Mesothelial cell of epicardium (in vitro differentiated cells): ENCODE data around the gene ORMDL1. TPM values are rescaled to one million over a fixed set of nuclear protein-coding genes. Genes with fewer than 3 reads are reported as not detected.
"Not testable (repeated sequence)": the region's sequence is repeated elsewhere in the genome, so short reads cannot be mapped to it uniquely, and the experiment has no call there.

Experiments
- DNase-seq, 2 experiments: peaks; one replicate each; pipeline ENCODE4 v3.0.0; 2021; ENCODE audit warnings: low spot score in 2 of 2; ENCODE audit not compliant: unreplicated experiment in 2 of 2
- H3K27ac Mint-ChIP-seq: 2 replicates; pipeline ENCODE4 v1.8.0; 2021; ENCODE audit warnings: mixed read lengths
- H3K27me3 Mint-ChIP-seq: 2 replicates; pipeline ENCODE4 v1.8.0; 2021; ENCODE audit warnings: low read depth, mixed read lengths
- H3K36me3 Mint-ChIP-seq: 2 replicates; pipeline ENCODE4 v1.8.0; 2021; ENCODE audit warnings: mixed read lengths
- H3K4me1 Mint-ChIP-seq: 2 replicates; pipeline ENCODE4 v1.8.0; 2021; ENCODE audit warnings: mixed read lengths
- H3K4me3 Mint-ChIP-seq: 2 replicates; pipeline ENCODE4 v1.8.0; 2021; ENCODE audit warnings: mild to moderate bottlenecking, moderate library complexity, mixed read lengths
- H3K9me3 Mint-ChIP-seq: 2 replicates; pipeline ENCODE4 v1.8.0; 2021; ENCODE audit warnings: mixed read lengths
- CTCF ChIP-seq: fragments of 200-600 bp; sonication (generic); IDR thresholded peaks from one replicate; pipeline ENCODE4 v1.5.0; 2021; ENCODE audit warnings: antibody characterized with exemption; ENCODE audit not compliant: unreplicated experiment
- total RNA-seq: library from RNA; stranded (reverse); gene quantifications from 3 replicates; pipeline ENCODE4 v1.2.1, GENCODE V29; 2021

Gene ORMDL1
- total RNA-seq, 1 donor from 2014 or later: 84.7 TPM

- Mint-ChIP-seq H3K9me3 (no peaks in the 10 kb centered on the region), H3K4me3 (peak overlapping the region; percentile 94), H3K36me3 (peaks cover 16% of the 10 kb centered on the region), H3K27me3 (no peaks in the 10 kb centered on the region), H3K4me1 (peaks cover 13% of the 10 kb centered on the region), H3K27ac (no peak overlapping the region)
- no peak for TF ChIP-seq CTCF
- DNase-seq: no peak
These were observed 20.1 kb downstream of the ORMDL1 start for GRCh38 chr2:189763908-189764661.

GRCh38 chr2:189762551-189763298, 21.4 kb downstream of the ORMDL1 start, which contains the start of gene OSGEPL1:
Gene OSGEPL1, minus strand, starts transcription at chr2:189762792. Its CDS starts 1,152 bp downstream, at chr2:189761640.
- TF ChIP-seq CTCF: no peak
- Mint-ChIP-seq H3K4me1 (peaks cover 13% of the 10 kb centered on the region), H3K27ac (peak within 1 kb of the TSS; percentile 97), H3K27me3 (no peaks in the 10 kb centered on the region), H3K9me3 (no peaks in the 10 kb centered on the region), H3K36me3 (peaks cover 19% of the 10 kb centered on the region), H3K4me3 (peak within 1 kb of the TSS; percentile 94)
- DNase-seq: peak; percentile 73 to 84

GRCh38 chr2:189762229-189762550, 21.9 kb downstream of the ORMDL1 start:
- no peaks in the 10 kb centered on the region for H3K9me3 Mint-ChIP-seq
- H3K4me3 Mint-ChIP-seq: peak overlapping the region; percentile 94
- no peaks in the 10 kb centered on the region for H3K27me3 Mint-ChIP-seq
- H3K36me3 Mint-ChIP-seq: peaks cover 19% of the 10 kb centered on the region
- TF ChIP-seq CTCF: no peak
- no peak for DNase-seq
- H3K27ac Mint-ChIP-seq: peak overlapping the region; percentile 97
- peaks cover 13% of the 10 kb centered on the region for H3K4me1 Mint-ChIP-seq

GRCh38 chr2:189760154-189760553, 24.0 kb downstream of the ORMDL1 start:
- not testable (repeated sequence) for H3K9me3 Mint-ChIP-seq, H3K4me3 Mint-ChIP-seq, H3K27ac Mint-ChIP-seq, H3K36me3 Mint-ChIP-seq, H3K27me3 Mint-ChIP-seq, DNase-seq
- H3K4me1 Mint-ChIP-seq: peaks cover 13% of the 10 kb centered on the region

- Mint-ChIP-seq H3K36me3 (peaks cover 13% of the 10 kb centered on the region), H3K27me3 (no peaks in the 10 kb centered on the region), H3K4me3 (no peak overlapping the region), H3K4me1 (peaks cover under 1% of the 10 kb centered on the region), H3K9me3 (no peaks in the 10 kb centered on the region), H3K27ac (no peak overlapping the region)
- no peak for TF ChIP-seq CTCF
- no peak for DNase-seq
These were observed 27.7 kb downstream of the ORMDL1 start for GRCh38 chr2:189756311-189756952.
